OCI-LY7 (cell line): ENCODE data around the gene ABR. TPM values are rescaled to one million over a fixed set of nuclear protein-coding genes. Genes with fewer than 3 reads are reported as not detected.

ENCODE experiments used
- BruUV-seq: library from RNA; stranded (reverse); fragments of 400-500 nt; replicated peaks from 2 replicates; lab custom pipeline; 2021; lab: Mats Ljungman, UMichigan
- CTCF ChIA-PET: fragments of 300-600 bp; sonication (Branson Sonifier 250); formaldehyde crosslinking; loops from one replicate; lab custom pipeline; 2022; ENCODE audit warnings: antibody characterized with exemption; ENCODE audit not compliant: unreplicated experiment; lab: Charles Lee
- POLR2A ChIA-PET: fragments of 300-600 bp; sonication (Branson Sonifier 250); formaldehyde crosslinking; loops from one replicate; lab custom pipeline; 2022; ENCODE audit warnings: antibody characterized with exemption; lab: Charles Lee
- DNase-seq: peaks from one replicate; pipeline ENCODE4 v3.0.0-alpha.2; 2015; ENCODE audit warnings: low spot score
- H2AFZ ChIP-seq: fragments of 200-600 bp; sonication (generic), shearing (Covaris generic); 2 replicates; pipeline ENCODE4 v1.6.1; 2014; ENCODE audit warnings: mild to moderate bottlenecking, antibody characterized with exemption, low read length, moderate library complexity
- H3K27ac ChIP-seq: fragments of 200-600 bp; sonication (generic); 2 replicates; pipeline ENCODE4 v1.5.1; 2014; ENCODE audit warnings: mixed run types, low read depth, mild to moderate bottlenecking, moderate library complexity, low read length, inconsistent platforms; ENCODE audit not compliant: poor library complexity, severe bottlenecking
- H3K36me3 ChIP-seq: fragments of 200-600 bp; sonication (generic); 2 replicates; pipeline ENCODE4 v1.6.1; 2014; ENCODE audit warnings: mild to moderate bottlenecking, antibody characterized with exemption, low read length, moderate library complexity, mixed read lengths; ENCODE audit not compliant: insufficient read depth
- H3K4me1 ChIP-seq: fragments of 200-600 bp; sonication (generic); 2 replicates; pipeline ENCODE4 v1.5.1; 2014; ENCODE audit warnings: mild to moderate bottlenecking, low read length; ENCODE audit not compliant: insufficient read depth, poor library complexity, severe bottlenecking
- H3K4me2 ChIP-seq: fragments of 200-600 bp; sonication (generic); 2 replicates; pipeline ENCODE4 v1.6.1; 2014; ENCODE audit warnings: mild to moderate bottlenecking, low read length
- H3K4me3 ChIP-seq: fragments of 200-600 bp; sonication (generic); 2 replicates; pipeline ENCODE4 v1.5.1; 2014; ENCODE audit warnings: mild to moderate bottlenecking, low read depth, low read length; ENCODE audit not compliant: poor library complexity, severe bottlenecking
- H3K79me2 ChIP-seq: fragments of 200-600 bp; sonication (generic); 2 replicates; pipeline ENCODE4 v1.6.1; 2016; ENCODE audit warnings: low read depth, mild to moderate bottlenecking, low read length, moderate library complexity, mixed read lengths; ENCODE audit not compliant: insufficient read depth
- H3K9me2 ChIP-seq: fragments of 200-600 bp; sonication (generic); 2 replicates; pipeline ENCODE4 v1.6.1; 2016; ENCODE audit warnings: mild to moderate bottlenecking, low read length, mixed read lengths; ENCODE audit not compliant: insufficient read depth
- H3K9me3 ChIP-seq: fragments of 200-600 bp; sonication (generic); 2 replicates; pipeline ENCODE4 v1.6.1; 2014; ENCODE audit warnings: mild to moderate bottlenecking, mixed run types, low read length, mixed read lengths
- H4K20me1 ChIP-seq: fragments of 200-600 bp; sonication (generic); 2 replicates; pipeline ENCODE4 v1.6.1; 2014; ENCODE audit warnings: mild to moderate bottlenecking, antibody characterized with exemption, low read length, moderate library complexity, mixed read lengths; ENCODE audit not compliant: insufficient read depth
- CTCF ChIP-seq: fragments of 200-600 bp; sonication (generic); conservative IDR thresholded peaks from 2 replicates; pipeline ENCODE4 v1.5.1; 2014; ENCODE audit warnings: mild to moderate bottlenecking, antibody characterized with exemption, low read length, moderate library complexity, mixed read lengths
- EZH2phosphoT487 ChIP-seq: fragments of 200-600 bp; sonication (generic); IDR thresholded peaks from 2 replicates; pipeline ENCODE4 v1.6.1; 2018; ENCODE audit warnings: low read depth, borderline replicate concordance, mild to moderate bottlenecking, mixed run types, antibody characterized with exemption, low read length, moderate library complexity, mixed read lengths
- intact Hi-C: fragments of 100-400 bp; cut with micrococcal nuclease; formaldehyde crosslinking; loops from one replicate; pipeline ENCODE4 v1.10.0; 2022; ENCODE audit not compliant: unreplicated experiment
- total RNA-seq, 2 experiments: library from RNA; depleted of rRNA in 1 of 2; stranded (reverse); fragments of >200 nt in 1 of 2; shearing (Covaris generic) in 1 of 2; gene quantifications; 2 replicates each; pipeline ENCODE4 v1.2.3, GENCODE V29; 2014 to 2022

Gene ABR
- total RNA-seq, 2 experiments from 2014 or later = 164 to 181 TPM

- DNase-seq = no peak
- POLR2A ChIA-PET = no interaction called here
- H3K27ac ChIP-seq = no peak overlapping the region
- no TSS peak for BruUV-seq
- intact Hi-C loops = loop anchor here (5.0 kb wide), 1 partner anchor 277 kb away; no protein-coding TSS in a partner anchor
- CTCF ChIA-PET = interaction anchor here (1.0 kb wide), 1 partner anchor 44 kb away, joined by 3 read pairs; no protein-coding TSS in a partner anchor
- no peak overlapping the region for H3K4me3 ChIP-seq
- H3K9me3 ChIP-seq = no peaks in the 10 kb centered on the region
- no peak overlapping the region for H2AFZ ChIP-seq
- H3K4me1 ChIP-seq = no peaks in the 10 kb centered on the region
- TF ChIP-seq CTCF = no peak
- TF ChIP-seq EZH2phosphoT487 = no peak
- H4K20me1 ChIP-seq = no peaks in the 10 kb centered on the region
- no peaks in the 10 kb centered on the region for H3K9me2 ChIP-seq
- peaks cover 56% of the 10 kb centered on the region for H3K36me3 ChIP-seq
- no peaks in the 10 kb centered on the region for H3K79me2 ChIP-seq
- H3K4me2 ChIP-seq = no peak overlapping the region
Observed at GRCh38 chr17:1055231-1055630, 124.5 kb downstream of the ABR start.

- H3K9me2 ChIP-seq = no peaks in the 10 kb centered on the region
- CTCF ChIA-PET = interaction anchor here (1.0 kb wide), 1 partner anchor 45 kb away, joined by 3 read pairs; no protein-coding TSS in a partner anchor
Observed at GRCh38 chr17:1054656-1055055, 125.1 kb downstream of the ABR start.

More at GRCh38 chr17:1054656-1055055, 125.1 kb downstream of the ABR start:
- H3K36me3 ChIP-seq = peaks cover 54% of the 10 kb centered on the region
- H4K20me1 ChIP-seq = no peaks in the 10 kb centered on the region
- H3K4me1 ChIP-seq = no peaks in the 10 kb centered on the region
- H3K9me3 ChIP-seq = no peaks in the 10 kb centered on the region
- no peak overlapping the region for H3K4me2 ChIP-seq
- DNase-seq = no peak
- intact Hi-C loops = loop anchor here (5.0 kb wide), 1 partner anchor 278 kb away; no protein-coding TSS in a partner anchor
- no peak overlapping the region for H2AFZ ChIP-seq
- no peak overlapping the region for H3K27ac ChIP-seq
- no peaks in the 10 kb centered on the region for H3K79me2 ChIP-seq
- no peak overlapping the region for H3K4me3 ChIP-seq
- TF ChIP-seq EZH2phosphoT487 = no peak
- TF ChIP-seq CTCF = no peak
- no TSS peak for BruUV-seq
- POLR2A ChIA-PET = no interaction called here
